IgD-negative memory B cell (primary cell): ENCODE measurements around the gene GRB10. TPM values are rescaled to one million over a fixed set of nuclear protein-coding genes. Genes with fewer than 3 reads are reported as not detected.

Source experiments
- H3K27ac Mint-ChIP-seq, 3 donors: one replicate each; pipeline ENCODE4 v1.8.0; 2020 to 2022; ENCODE audit warnings: mild to moderate bottlenecking in 3 of 3, mixed read lengths in 3 of 3, moderate library complexity in 1 of 3
- H3K27me3 Mint-ChIP-seq: one replicate; pipeline ENCODE4 v1.8.0; 2021; ENCODE audit warnings: mixed read lengths
- H3K36me3 Mint-ChIP-seq: one replicate; pipeline ENCODE4 v1.8.0; 2020; ENCODE audit warnings: mild to moderate bottlenecking, mixed read lengths
- H3K4me1 Mint-ChIP-seq, 3 donors: one replicate each; pipeline ENCODE4 v1.8.0; 2020 to 2022; ENCODE audit warnings: mixed read lengths in 3 of 3, mild to moderate bottlenecking in 1 of 3
- H3K4me3 Mint-ChIP-seq, 4 donors: one replicate each; pipeline ENCODE4 v1.8.0; 2020 to 2022; ENCODE audit warnings: mild to moderate bottlenecking in 4 of 4, mixed read lengths in 4 of 4, moderate library complexity in 3 of 4
- H3K9me3 Mint-ChIP-seq, 3 donors: one replicate each; pipeline ENCODE4 v1.8.0; 2020 to 2021; ENCODE audit warnings: mixed read lengths in 3 of 3, mild to moderate bottlenecking in 1 of 3
- polyA plus RNA-seq: library from polyadenylated mRNA; unstranded; fragments of 300-500 nt; fragmentation: Illumina TruSeq; gene quantifications from one replicate; pipeline ENCODE4 v1.2.3, GENCODE V29; 2021

Gene GRB10
- polyA plus RNA-seq, 1 donor from 2014 or later: 0.11 TPM

GRCh38 chr7:50730446-50731400, 52.0 kb downstream of the GRB10 start:
- Mint-ChIP-seq H3K27me3 (peaks cover 15% of the 10 kb centered on the region), H3K4me1 (no peaks in the 10 kb centered on the region), H3K9me3 (no peaks in the 10 kb centered on the region), H3K36me3 (no peaks in the 10 kb centered on the region), H3K4me3 (no peak overlapping the region), H3K27ac (no peak overlapping the region)

- H3K4me1 Mint-ChIP-seq: no peaks in the 10 kb centered on the region
- H3K36me3 Mint-ChIP-seq: no peaks in the 10 kb centered on the region
- H3K27ac Mint-ChIP-seq: no peak overlapping the region
- no peak overlapping the region for H3K4me3 Mint-ChIP-seq
- H3K9me3 Mint-ChIP-seq: no peaks in the 10 kb centered on the region
- peaks cover 17% of the 10 kb centered on the region for H3K27me3 Mint-ChIP-seq
Observed at GRCh38 chr7:50729962-50730361, 52.7 kb downstream of the GRB10 start.

- Mint-ChIP-seq H3K36me3 (no peaks in the 10 kb centered on the region), H3K27me3 (peaks cover 15% of the 10 kb centered on the region), H3K4me3 (no peak overlapping the region), H3K27ac (no peak overlapping the region), H3K9me3 (peaks cover 0 to 2% (median 0%) of the 10 kb centered on the region in 3 donors), H3K4me1 (no peaks in the 10 kb centered on the region)
Observed at GRCh38 chr7:50728184-50728583, 54.5 kb downstream of the GRB10 start.

- Mint-ChIP-seq H3K4me1 (peaks cover 0 to 1% (median 0%) of the 10 kb centered on the region in 3 donors), H3K36me3 (no peaks in the 10 kb centered on the region), H3K9me3 (peaks cover 0 to 2% (median 0%) of the 10 kb centered on the region in 3 donors), H3K27me3 (peaks cover 15% of the 10 kb centered on the region), H3K4me3 (no peak overlapping the region), H3K27ac (no peak overlapping the region)
Observed at GRCh38 chr7:50727711-50728110, 55.0 kb downstream of the GRB10 start.

GRCh38 chr7:50727072-50727471, 55.6 kb downstream of the GRB10 start:
- Mint-ChIP-seq H3K4me3 (no peak overlapping the region), H3K4me1 (peaks cover 0 to 2% (median 0%) of the 10 kb centered on the region in 3 donors), H3K27me3 (peaks cover 10% of the 10 kb centered on the region), H3K36me3 (no peaks in the 10 kb centered on the region), H3K27ac (no peak overlapping the region), H3K9me3 (peaks cover 0 to 2% (median 0%) of the 10 kb centered on the region in 3 donors)

- Mint-ChIP-seq H3K4me3 (no peak overlapping the region), H3K27me3 (peaks cover 12% of the 10 kb centered on the region), H3K4me1 (peaks cover 0 to 2% (median 0%) of the 10 kb centered on the region in 3 donors), H3K36me3 (no peaks in the 10 kb centered on the region), H3K9me3 (peaks cover 0 to 2% (median 0%) of the 10 kb centered on the region in 3 donors), H3K27ac (no peak overlapping the region)
Observed at GRCh38 chr7:50725774-50726173, 56.9 kb downstream of the GRB10 start.

GRCh38 chr7:50724526-50725520, 57.9 kb downstream of the GRB10 start:
- H3K4me3 Mint-ChIP-seq: no peak overlapping the region
- H3K9me3 Mint-ChIP-seq: peaks cover 0 to 2% (median 0%) of the 10 kb centered on the region in 3 donors
- peaks cover 9% of the 10 kb centered on the region for H3K27me3 Mint-ChIP-seq

GRCh38 chr7:50723888-50724287, 58.8 kb downstream of the GRB10 start:
- H3K27ac Mint-ChIP-seq: no peak overlapping the region
- peaks cover 6% of the 10 kb centered on the region for H3K27me3 Mint-ChIP-seq
- H3K9me3 Mint-ChIP-seq: peaks cover 0 to 2% (median 0%) of the 10 kb centered on the region in 3 donors
- H3K36me3 Mint-ChIP-seq: no peaks in the 10 kb centered on the region
- peaks cover 0 to 2% (median 0%) of the 10 kb centered on the region in 3 donors for H3K4me1 Mint-ChIP-seq
- no peak overlapping the region for H3K4me3 Mint-ChIP-seq

More at GRCh38 chr7:50724526-50725520, 57.9 kb downstream of the GRB10 start:
- no peak overlapping the region for H3K27ac Mint-ChIP-seq
- H3K4me1 Mint-ChIP-seq: peaks cover 0 to 2% (median 0%) of the 10 kb centered on the region in 3 donors
- no peaks in the 10 kb centered on the region for H3K36me3 Mint-ChIP-seq

GRCh38 chr7:50723173-50723572, 59.5 kb downstream of the GRB10 start:
- Mint-ChIP-seq H3K4me1 (peaks cover 0 to 2% (median 0%) of the 10 kb centered on the region in 3 donors), H3K27ac (no peak overlapping the region), H3K36me3 (no peaks in the 10 kb centered on the region), H3K9me3 (peaks cover 0 to 2% (median 0%) of the 10 kb centered on the region in 3 donors), H3K27me3 (peaks cover 6% of the 10 kb centered on the region), H3K4me3 (no peak overlapping the region)

- peaks cover 7% of the 10 kb centered on the region for H3K27me3 Mint-ChIP-seq
- H3K4me1 Mint-ChIP-seq: peaks cover 0 to 2% (median 0%) of the 10 kb centered on the region in 3 donors
- peaks cover 0 to 2% (median 0%) of the 10 kb centered on the region in 3 donors for H3K9me3 Mint-ChIP-seq
- H3K4me3 Mint-ChIP-seq: no peak overlapping the region
- no peak overlapping the region for H3K27ac Mint-ChIP-seq
- no peaks in the 10 kb centered on the region for H3K36me3 Mint-ChIP-seq
Observed at GRCh38 chr7:50721661-50722259, 60.9 kb downstream of the GRB10 start.

- Mint-ChIP-seq H3K36me3 (no peaks in the 10 kb centered on the region), H3K27ac (peak overlapping the region in 1 of 3 donors; percentile 17), H3K27me3 (peaks cover 7% of the 10 kb centered on the region), H3K4me3 (no peak overlapping the region), H3K4me1 (peaks cover 0 to 2% (median 0%) of the 10 kb centered on the region in 3 donors), H3K9me3 (peaks cover 0 to 2% (median 1%) of the 10 kb centered on the region in 3 donors)
Observed at GRCh38 chr7:50721160-50721559, 61.5 kb downstream of the GRB10 start.

- H3K4me1 Mint-ChIP-seq: peaks cover 0 to 2% (median 0%) of the 10 kb centered on the region in 3 donors
- H3K4me3 Mint-ChIP-seq: no peak overlapping the region
- peaks cover 5% of the 10 kb centered on the region for H3K27me3 Mint-ChIP-seq
- no peak overlapping the region for H3K27ac Mint-ChIP-seq
- H3K9me3 Mint-ChIP-seq: peaks cover 0 to 2% (median 1%) of the 10 kb centered on the region in 3 donors
- no peaks in the 10 kb centered on the region for H3K36me3 Mint-ChIP-seq
Observed at GRCh38 chr7:50720295-50720694, 62.4 kb downstream of the GRB10 start.

GRCh38 chr7:50718876-50719275, 63.8 kb downstream of the GRB10 start:
- peaks cover 0 to 1% (median 0%) of the 10 kb centered on the region in 3 donors for H3K9me3 Mint-ChIP-seq
- no peak overlapping the region for H3K27ac Mint-ChIP-seq
- H3K36me3 Mint-ChIP-seq: no peaks in the 10 kb centered on the region
- H3K4me1 Mint-ChIP-seq: peaks cover 0 to 2% (median 0%) of the 10 kb centered on the region in 3 donors
- H3K27me3 Mint-ChIP-seq: peaks cover 8% of the 10 kb centered on the region
- no peak overlapping the region for H3K4me3 Mint-ChIP-seq

- peaks cover 8% of the 10 kb centered on the region for H3K27me3 Mint-ChIP-seq
- H3K27ac Mint-ChIP-seq: no peak overlapping the region
- no peaks in the 10 kb centered on the region for H3K36me3 Mint-ChIP-seq
- H3K4me3 Mint-ChIP-seq: no peak overlapping the region
- peaks cover 0 to 1% (median 0%) of the 10 kb centered on the region in 3 donors for H3K9me3 Mint-ChIP-seq
- H3K4me1 Mint-ChIP-seq: peaks cover 0 to 2% (median 0%) of the 10 kb centered on the region in 3 donors
Observed at GRCh38 chr7:50718311-50718710, 64.4 kb downstream of the GRB10 start.
